GM12864 (cell line): Measurements from ENCODE around the gene SPANXN1.
"Not testable (repeated sequence)": the region's sequence is repeated elsewhere in the genome, so short reads cannot be mapped to it uniquely, and the experiment has no call there.

Experiments used
- DNase-seq: peaks from one replicate; pipeline ENCODE4 v3.0.0-alpha.2; 2011; ENCODE audit warnings: low read depth
- H3K4me3 ChIP-seq: 2 replicates; pipeline ENCODE4 v1.5.1; 2011; ENCODE audit warnings: mild to moderate bottlenecking, low read depth, low read length, control low read depth
- TF ChIP-seq, protein P1 (sequence below): IDR thresholded peaks from 2 replicates; pipeline ENCODE4 v1.5.1; 2011; ENCODE audit warnings: low read depth, mild to moderate bottlenecking, moderate library complexity, low read length, control low read depth, inconsistent platforms; ENCODE audit errors: missing control alignments

SPANXN1 gene, protein sequence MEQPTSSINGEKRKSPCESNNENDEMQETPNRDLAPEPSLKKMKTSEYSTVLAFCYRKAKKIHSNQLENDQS

DNA sequence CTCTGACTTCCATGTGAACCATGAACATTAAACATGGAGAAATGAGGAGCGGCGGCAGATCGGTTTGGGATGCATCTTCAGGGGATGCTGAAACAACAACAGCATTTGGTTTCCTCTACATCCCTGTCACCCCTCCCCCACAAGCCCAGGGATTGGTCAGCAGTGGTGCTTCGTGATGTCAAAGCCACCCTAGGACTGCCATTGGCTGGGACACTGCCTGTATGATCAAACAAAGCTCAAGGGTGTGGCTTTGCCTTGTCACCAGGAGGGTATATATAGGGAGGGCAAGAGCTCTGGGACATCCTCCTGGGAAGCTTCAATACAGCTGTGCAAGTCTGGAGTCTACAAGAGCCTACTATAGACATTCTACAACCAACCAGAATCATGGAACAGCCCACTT lies at the start of gene SPANXN1:
SPANXN1 (plus strand) TSS at position 301 of the 400 bp plus-strand sequence; CDS start at position 385, 84 bp downstream.
- not testable (repeated sequence) for H3K4me3 ChIP-seq, DNase-seq

DNA sequence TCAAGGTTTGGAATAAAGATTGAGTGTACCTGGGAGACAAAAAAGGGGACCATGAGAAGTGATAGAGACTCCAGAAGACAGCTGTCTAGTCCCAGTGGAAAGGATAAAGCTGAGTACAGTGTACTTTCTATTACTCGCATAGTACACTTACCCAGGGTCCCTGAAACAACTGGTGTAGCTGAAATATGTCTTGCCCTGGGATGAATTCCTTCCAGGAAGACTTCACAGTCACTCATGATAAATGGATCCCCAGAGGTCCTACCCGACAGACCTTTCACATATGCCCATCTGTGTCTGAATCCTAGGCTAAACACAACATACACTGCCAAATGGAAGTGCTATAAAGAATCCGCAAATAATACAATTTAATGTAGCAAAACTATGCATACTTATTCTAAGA lies 48.2 kb upstream of the SPANXN1 start:
- DNase-seq, result no peak
- H3K4me3 ChIP-seq, result no peak overlapping the region
- TF ChIP-seq, protein P1, sequence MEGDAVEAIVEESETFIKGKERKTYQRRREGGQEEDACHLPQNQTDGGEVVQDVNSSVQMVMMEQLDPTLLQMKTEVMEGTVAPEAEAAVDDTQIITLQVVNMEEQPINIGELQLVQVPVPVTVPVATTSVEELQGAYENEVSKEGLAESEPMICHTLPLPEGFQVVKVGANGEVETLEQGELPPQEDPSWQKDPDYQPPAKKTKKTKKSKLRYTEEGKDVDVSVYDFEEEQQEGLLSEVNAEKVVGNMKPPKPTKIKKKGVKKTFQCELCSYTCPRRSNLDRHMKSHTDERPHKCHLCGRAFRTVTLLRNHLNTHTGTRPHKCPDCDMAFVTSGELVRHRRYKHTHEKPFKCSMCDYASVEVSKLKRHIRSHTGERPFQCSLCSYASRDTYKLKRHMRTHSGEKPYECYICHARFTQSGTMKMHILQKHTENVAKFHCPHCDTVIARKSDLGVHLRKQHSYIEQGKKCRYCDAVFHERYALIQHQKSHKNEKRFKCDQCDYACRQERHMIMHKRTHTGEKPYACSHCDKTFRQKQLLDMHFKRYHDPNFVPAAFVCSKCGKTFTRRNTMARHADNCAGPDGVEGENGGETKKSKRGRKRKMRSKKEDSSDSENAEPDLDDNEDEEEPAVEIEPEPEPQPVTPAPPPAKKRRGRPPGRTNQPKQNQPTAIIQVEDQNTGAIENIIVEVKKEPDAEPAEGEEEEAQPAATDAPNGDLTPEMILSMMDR, result no peak

DNA sequence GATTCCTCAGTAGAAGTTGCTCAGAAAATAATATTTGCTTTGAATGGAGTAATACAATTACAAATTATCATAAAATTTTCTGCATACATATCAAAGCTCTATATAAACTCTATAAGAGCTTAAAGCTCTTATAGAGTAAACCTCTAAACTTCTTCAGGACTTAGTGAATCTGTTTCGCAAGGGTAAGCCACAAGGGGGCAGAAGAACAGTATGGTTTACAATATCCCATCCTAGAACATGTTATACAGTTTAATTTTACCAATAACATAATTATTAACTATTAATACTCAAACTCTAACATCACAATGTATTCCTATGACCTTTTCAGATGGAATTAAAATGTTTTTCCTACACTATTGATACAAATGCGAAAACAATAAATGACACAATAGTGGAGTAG lies 33.8 kb upstream of the SPANXN1 start:
- DNase-seq, result no peak
- TF ChIP-seq, protein P1, result no peak
- H3K4me3 ChIP-seq, result no peak overlapping the region

DNA sequence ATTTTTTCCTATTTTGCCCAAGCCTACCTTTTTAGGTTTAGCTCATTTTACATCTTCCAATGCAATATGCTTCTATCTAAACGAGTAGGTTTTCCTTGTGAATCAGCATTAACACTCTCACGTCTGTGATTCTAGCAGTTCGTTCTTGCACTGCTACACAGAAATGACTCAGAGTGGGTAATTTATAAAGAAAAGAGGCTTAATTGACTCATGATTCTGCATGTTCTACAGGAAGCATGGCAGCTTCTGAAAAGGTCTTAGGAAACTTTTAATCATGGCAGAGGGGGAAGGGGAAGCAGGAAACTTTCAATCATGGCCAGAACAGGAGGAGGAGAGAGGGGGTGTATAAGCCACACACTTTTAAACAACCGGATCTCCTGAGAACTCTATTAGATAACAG lies 44.9 kb downstream of the SPANXN1 start:
- no peak for DNase-seq
- no peak overlapping the region for H3K4me3 ChIP-seq
- TF ChIP-seq, protein P1, result no peak
